GM21381 (cell line): Measurements from ENCODE around the gene HSD17B1.
"Not testable (repeated sequence)": the region's sequence is repeated elsewhere in the genome, so short reads cannot be mapped to it uniquely, and the experiment has no call there.

ENCODE experiments used
- ATAC-seq: cut with Tn5 transposase; IDR thresholded peaks from one replicate; pipeline ENCODE4 v1.9.1; 2021; ENCODE audit warnings: mild to moderate bottlenecking, moderate library complexity; ENCODE audit not compliant: unreplicated experiment

The HSD17B1 gene

DNA sequence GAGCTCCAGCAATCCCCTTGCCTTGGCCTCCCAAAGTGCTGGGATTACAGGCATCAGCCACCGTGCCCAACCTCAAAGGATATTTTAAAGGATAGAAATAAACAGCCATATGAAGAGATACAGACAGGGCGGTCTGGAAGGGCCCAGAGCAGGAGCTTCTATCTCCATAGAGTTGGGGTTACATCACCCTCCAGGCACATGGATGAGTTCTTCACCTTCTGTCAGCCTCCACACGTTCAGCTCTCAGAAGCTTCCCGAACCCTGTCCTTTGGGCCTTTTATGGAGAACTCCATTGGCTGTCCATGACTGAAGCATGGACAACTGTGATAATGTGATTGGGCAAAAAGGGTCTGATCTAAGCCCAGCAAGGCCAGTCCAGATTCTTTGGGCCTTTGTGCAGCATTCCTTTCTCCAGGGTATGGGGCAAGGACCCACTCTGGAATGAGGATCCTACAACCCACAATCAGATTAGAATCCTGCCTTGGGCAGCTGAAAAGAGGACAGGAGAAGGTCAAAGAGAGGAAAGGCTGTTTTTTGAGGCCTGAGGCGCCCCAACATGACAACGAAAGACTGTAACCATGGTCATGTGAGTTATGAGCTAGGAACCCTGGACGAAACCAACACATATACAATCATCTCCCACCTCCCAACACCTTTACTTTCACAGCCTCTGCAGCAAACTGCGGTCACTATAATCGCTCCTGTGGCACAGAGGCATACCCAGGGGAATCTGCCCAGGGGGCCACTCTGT is 6.8 kb upstream of the HSD17B1 start:
- not testable (repeated sequence) for ATAC-seq

DNA sequence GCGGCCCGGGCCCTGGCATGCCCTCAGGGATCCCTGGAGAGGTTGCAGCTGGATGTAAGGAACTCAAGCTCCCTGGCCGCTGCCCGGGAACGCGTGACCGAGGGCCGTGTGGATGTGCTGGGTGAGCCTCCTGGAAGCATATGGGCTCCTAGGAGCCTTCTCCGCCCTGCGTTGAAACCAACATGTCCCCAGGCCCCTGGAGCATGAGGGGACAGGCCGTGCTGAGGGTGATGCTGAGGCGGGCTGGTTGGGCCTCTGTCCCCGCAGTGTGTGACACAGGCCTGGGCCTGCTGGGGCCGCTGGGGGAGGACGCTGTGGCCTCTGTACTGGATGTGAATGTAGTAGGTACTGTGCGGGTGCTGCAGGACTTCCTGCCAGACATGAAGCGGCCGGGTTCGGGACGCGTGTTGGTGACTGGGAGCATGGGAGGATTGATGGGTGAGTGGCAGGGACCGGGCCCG is 5.7 kb upstream of the HSD17B1 start:
- ATAC-seq = no peak

DNA sequence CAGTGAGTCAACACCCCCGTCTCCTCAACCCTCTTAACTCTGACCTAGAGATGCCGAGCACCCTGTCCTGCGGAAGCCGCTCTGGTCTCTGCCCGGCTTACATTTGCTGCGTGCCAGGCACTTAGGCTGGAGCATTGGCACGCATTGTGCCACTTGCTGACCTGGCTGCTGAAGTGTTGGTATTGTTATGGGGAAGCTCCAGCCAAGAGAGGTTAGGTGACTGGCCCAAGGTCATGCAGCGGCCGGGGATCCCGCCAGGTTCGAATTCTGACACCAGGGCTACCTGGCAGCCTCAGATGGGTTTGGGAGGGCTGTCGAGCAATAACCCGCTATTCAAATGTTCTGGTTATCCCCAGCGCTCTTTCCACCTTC is 5.0 kb upstream of the HSD17B1 start:
- no peak for ATAC-seq

DNA sequence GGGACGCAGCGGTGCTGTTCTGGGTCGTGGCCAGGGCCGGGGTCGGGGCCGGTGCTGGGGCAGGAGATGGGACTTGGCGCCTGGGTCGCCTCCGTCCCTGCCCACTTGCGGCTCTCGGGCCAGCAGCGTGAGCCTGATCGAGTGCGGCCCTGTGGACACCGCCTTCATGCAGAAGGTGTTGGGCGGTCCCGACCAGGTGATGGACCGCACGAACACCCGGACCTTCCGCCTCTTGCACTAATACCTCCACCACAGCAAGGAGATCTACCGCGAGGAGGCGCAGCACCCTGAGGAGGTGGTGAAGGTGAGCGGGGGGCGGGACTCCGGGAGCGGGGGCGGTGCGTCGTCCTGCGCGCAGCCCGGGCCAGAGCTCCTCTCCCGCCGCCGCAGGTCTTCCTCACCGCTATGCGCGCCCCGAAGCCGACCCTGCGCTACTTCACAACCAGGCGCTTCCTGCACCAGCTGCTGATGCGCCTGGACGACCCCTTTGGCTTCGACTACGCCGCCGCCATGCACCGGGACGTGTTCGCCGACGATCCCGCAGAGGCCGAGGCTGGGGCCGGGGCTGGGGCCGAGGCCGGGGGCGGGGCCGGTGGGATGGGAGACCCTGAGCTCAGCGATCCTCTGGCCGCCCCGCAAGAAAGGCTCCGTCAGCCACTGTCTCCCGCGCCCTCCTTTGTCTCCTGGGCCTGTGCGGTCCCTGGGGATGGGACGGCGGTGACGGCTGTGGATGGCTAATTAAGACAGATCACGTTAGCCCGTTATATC is 4.5 kb upstream of the HSD17B1 start:
- no peak for ATAC-seq

DNA sequence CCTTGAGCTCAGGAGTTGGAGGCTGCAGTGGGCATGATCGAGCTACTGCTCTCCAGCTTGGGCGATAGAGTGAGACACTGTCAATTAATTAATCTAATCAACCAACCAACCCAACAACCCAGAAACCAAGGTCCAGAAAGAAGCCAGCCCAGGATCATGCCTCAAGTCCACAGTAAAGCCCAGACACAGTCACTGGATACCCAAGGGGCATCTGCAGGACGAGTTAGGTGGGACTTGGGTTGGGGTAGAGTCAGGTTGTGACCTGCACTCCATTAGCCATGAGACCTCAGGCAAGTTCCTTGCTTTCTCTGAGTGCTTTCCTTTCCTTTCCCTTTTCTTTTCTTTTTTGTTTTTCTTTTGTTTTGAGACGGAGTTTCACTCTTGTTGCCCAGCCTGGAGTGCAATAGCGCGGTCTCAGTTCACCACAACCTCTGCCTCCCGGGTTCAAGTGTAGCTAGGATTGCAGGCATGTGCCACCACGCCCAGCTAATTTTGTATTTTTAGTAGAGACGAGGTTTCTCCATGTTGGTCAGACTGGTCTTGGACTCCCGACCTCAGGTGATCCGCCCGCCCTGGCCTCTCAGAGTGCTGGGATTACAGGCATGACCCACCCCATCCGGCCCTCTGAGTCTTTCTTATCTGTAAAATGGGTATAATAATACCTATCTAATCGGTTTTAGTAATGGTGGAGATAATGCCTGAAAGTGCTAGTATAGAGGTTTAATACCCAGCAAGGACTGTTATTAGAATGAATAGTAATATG is 3.5 kb upstream of the HSD17B1 start:
- ATAC-seq = no peak

DNA sequence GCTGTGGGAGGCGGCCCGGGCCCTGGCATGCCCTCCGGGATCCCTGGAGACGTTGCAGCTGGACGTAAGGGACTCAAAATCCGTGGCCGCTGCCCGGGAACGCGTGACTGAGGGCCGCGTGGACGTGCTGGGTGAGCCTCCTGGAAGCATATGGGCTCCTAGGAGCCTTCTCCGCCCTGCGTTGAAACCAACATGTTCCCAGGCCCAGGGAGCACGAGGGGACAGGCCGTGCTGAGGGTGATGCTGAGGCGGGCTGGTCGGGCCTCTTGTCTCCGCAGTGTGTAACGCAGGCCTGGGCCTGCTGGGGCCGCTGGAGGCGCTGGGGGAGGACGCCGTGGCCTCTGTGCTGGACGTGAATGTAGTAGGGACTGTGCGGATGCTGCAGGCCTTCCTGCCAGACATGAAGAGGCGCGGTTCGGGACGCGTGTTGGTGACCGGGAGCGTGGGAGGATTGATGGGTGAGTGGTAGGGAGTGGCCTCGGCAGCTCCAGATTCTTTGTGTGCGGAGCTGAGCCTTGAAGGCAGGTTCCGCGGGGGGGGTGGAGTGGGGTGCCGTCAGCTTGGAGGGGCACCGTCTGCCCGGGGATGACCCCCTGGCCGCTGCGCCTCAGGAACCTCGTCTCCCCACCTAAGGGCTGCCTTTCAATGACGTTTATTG is 567 bp downstream of the HSD17B1 start:
- ATAC-seq = no peak

DNA sequence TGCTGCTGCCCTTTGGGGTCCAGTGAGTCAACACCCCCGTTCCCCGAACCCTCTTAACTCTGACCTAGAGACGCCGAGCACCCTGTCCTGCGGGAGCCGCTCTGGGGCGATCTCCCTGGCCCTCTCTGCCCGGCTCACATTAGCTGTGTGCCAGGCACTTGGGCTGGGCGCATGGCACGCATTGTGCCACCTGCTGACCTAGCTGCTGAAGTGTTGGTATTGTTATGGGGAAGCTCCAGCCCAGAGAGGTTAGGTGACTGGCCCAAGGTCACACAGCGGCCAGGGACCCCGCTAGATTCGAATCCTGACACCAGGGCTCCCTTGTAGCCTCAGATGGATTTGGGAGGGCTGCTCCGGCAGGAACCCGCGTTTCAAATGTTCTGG is 1.1 kb downstream of the HSD17B1 start:
- ATAC-seq = no peak

DNA sequence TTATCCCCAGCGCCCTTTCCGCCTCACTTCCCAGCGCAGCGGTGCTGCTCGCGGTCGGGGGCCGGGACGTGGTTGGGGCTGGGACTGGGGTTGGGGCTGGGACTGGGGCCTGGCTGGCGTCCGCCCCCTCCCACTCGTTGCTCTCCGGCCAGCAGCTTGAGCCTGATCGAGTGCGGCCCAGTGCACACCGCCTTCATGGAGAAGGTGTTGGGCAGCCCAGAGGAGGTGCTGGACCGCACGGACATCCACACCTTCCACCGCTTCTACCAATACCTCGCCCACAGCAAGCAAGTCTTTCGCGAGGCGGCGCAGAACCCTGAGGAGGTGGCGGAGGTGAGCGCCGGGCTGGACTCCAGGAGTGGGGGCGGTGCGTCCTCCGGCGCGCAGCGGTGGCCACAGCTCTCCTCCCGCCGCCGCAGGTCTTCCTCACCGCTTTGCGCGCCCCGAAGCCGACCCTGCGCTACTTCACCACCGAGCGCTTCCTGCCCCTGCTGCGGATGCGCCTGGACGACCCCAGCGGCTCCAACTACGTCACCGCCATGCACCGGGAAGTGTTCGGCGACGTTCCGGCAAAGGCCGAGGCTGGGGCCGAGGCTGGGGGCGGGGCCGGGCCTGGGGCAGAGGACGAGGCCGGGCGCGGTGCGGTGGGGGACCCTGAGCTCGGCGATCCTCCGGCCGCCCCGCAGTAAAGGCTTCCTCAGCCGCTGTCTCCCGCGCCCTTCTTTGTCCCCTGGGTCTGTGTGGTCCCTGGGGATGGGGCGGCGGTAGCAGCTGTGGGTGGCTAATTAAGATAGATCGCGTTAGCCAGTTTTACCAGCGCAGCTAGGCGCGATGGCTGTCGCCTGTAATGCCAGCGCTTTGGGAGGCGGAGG is 1.8 kb downstream of the HSD17B1 start:
- ATAC-seq = peak; percentile 73

DNA sequence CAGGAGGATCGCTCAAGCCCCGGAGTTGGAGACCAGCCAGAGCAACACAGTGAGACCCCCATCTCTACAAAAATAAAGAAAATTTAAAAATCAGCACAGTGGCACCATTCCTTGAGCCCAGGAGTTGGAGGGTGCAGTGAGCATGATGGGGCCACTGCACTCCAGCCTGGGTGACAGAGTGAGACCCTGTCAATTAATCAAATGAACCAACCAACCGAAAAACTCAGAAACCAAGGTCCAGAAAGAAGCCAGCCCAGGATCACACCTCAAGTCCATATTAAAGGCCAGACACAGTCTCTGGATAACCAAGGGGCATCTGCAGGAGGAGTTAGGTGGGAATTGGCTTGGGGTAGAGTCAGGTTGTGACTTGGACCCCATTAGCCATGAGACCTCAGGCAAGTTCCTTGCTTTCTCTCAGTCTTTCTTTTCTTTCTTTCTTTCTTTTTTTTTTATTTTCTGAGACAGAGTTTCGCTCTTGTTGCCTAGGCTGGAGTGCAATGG is 2.4 kb downstream of the HSD17B1 start:
- ATAC-seq = no peak

DNA sequence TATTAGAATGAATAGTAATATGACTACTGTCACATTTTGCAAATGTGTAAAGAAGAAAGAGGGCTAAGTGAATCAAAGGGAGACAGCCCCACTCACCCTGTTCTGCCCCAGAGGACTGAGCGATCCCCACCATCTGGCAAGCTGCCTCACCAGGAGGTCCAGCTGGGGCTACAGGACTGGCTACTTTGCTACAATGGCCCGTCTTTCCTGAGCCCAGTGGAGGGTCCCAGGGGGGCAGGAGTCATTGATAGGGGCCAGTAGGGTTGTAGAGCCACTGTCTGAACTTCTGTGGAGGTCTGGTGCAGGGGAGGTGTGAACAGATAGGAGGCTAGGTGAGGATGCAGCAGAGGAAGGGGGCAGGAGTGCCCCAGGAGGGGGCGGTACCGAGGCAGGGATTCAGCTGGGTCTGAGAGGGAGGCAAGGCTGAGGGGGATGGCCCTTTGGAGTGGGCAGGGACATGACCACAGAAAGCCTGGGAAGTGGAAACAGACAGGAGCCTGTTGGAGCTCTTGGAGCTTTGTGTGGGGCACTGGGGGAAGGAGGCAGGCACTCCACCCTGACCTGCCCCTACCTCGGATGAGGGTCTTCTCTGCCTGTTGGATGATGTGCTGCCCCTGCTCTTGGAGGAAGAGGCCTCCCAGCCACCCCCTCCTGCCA is 3.4 kb downstream of the HSD17B1 start:
- ATAC-seq = not testable (repeated sequence)

DNA sequence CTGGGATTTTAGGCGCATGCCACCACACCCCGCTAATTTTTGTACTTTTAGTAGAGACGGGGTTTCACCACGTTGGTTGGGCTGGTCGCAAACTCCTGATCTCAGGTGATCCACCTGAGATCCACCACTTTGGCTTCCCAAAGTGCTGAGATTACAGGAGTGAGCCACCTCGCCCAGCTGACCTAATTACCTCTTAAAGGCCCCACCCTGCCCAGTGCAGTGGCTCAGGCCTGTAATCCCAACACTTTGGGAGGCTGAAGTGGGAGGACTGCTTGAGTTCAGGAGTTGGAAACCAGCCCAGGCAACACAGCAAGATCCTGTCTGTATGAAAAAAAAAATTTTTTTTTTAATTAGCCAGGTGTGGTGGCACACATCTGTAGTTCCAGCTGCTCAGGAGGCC is 6.4 kb downstream of the HSD17B1 start:
- ATAC-seq = no peak

DNA sequence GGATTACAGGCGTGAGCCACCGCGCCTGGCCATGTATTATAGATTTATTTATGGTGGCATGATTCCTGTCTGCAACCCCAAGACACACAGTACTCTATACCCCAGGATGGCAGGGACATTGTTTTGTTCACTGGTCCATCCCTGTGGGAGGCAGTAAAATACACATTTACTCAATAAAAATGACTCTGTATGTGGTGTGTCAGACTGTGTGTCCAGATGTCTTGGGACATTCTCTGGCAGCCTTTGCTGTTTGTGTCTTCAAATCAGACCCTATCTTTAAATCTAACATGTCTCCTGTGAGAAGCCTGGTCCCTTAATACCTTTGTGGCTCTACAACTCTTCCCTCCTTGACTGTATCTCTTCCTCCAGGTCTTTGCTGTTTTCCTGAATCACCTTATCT is 7.5 kb downstream of the HSD17B1 start:
- no peak for ATAC-seq

DNA sequence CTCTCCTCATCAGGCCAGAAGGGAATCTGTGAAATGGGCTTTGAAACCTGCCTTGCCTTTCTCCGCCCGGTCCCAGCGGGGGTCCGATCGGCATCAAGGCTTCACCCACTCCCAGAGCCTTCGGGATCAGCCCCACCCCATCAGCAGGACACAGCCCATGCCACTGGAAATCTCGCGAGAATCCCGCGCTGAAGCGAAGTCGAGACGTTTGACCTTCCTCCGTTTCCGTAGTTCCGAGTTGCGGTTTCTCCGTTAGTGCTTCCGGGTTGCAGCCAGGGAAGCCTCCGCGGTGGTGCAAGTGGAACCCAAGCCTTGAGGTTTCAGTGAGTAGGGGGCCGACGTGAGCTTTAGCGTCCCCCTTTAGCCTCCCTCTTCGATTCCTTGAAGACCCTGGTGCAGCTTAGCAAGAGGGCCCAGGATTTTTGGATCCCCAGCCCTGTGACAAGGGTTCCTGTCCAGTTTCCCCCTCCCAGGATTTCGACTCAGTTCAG is 9.2 kb downstream of the HSD17B1 start, which contains the start of gene COASY:
COASY (plus strand) TSS at position 252 of the 491 bp plus-strand sequence. CDS start 475 bp downstream, outside the sequence.
- ATAC-seq = no peak

DNA sequence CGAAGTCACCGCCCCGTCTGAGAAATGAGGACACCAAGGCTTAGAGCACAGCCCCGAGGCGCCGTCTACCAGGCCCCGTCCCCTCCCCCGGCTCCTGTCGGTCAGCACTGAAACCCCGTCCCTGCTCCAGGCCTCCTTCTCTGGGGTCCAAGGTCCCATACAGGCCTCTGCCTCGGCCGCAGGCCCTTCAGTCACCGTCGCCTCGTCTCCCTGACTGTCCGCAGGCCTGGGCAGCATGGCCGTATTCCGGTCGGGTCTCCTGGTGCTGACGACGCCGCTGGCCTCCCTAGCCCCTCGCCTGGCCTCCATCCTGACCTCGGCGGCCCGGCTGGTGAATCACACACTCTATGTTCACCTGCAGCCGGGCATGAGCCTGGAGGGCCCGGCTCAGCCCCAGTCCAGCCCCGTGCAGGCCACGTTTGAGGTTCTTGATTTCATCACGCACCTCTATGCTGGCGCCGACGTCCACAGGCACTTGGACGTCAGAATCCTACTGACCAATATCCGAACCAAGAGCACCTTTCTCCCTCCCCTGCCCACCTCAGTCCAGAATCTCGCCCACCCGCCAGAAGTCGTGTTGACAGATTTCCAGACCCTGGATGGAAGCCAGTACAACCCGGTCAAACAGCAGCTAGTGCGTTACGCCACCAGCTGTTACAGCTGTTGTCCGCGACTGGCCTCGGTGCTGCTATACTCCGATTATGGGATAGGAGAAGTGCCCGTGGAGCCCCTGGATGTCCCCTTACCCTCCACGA is 9.8 kb downstream of the HSD17B1 start:
- ATAC-seq = no peak

DNA sequence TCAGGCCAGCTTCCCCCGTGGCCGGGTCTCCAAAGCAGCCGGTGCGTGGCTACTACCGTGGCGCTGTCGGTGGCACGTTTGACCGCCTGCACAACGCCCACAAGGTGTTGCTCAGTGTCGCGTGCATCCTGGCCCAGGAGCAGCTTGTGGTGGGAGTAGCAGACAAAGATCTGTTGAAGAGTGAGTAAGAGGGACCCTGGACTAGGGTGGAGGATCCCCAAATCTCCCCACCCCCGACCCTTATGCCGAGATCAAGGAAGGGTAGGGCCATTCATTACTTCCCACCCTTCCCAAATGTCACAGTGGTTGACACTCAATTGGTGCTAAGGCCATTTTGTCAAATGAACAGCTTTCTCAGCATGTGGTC is 10.4 kb downstream of the HSD17B1 start:
- ATAC-seq = no peak

DNA sequence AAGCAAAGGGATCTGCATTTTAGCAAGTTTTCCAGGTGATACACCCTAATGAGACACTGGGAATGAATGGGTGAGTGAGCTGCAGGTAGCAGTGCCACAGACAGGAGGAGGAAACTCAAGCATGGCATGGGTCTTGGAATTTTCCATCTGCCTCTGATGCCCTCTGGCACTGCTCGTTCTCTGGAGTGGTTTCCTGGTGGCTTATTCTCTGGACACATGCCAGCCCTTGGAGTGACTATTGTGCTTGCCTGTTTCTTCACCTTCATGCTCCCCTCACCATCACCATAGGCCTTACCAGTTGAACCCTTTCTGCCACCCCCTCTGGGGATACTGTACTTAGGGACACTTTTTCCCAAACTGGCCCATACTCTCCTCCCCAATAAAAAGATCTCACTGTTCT is 10.8 kb downstream of the HSD17B1 start:
- ATAC-seq = no peak

DNA sequence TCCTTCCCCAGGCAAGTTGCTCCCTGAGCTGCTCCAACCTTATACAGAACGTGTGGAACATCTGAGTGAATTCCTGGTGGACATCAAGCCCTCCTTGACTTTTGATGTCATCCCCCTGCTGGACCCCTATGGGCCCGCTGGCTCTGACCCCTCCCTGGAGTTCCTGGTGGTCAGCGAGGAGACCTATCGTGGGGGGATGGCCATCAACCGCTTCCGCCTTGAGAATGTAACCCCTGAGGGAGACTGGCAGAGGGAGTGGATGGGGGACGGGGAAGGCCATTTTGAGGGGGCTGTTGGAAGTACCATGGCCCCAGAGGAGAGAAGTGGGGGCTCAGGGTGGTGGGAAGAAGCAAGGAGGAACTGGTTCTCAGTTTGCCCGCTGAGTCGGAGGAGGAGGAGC is 11.2 kb downstream of the HSD17B1 start:
- no peak for ATAC-seq

DNA sequence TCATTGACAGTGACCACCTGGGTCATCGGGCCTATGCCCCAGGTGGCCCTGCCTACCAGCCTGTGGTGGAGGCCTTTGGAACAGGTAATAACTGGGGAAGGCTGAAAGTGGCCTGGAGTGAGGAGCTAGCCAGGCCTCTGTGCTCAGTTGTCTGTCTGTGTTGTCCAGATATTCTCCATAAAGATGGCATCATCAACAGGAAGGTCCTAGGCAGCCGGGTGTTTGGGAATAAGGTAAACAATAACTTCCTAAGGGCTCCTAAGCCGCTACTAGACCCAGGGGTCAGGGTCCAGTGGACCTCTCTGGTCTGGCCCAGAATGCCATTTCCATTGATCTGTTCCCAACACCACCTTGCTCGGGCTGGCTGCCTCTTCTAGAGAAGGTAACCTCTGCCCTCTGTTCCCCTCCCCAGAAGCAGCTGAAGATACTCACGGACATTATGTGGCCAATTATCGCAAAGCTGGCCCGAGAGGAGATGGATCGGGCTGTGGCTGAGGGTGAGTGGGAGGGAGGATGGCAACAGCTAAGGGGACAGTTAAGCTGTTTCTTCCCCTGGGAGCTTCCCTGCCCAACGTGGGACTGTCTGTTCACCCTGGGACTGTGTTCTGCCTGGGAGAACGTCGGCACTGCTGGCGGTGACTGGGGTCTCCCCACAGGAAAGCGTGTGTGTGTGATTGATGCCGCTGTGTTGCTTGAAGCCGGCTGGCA is 12.2 kb downstream of the HSD17B1 start:
- ATAC-seq = no peak
